Mesodermal cell (in vitro differentiated cells): ENCODE results near the gene SLC22A23.

Experiments used
- H3K27ac ChIP-seq: 2 replicates; pipeline ENCODE4 v1.7.0; 2013; ENCODE audit warnings: mild to moderate bottlenecking, low read depth, low read length, moderate library complexity; ENCODE audit not compliant: severe bottlenecking
- H3K36me3 ChIP-seq: 2 replicates; pipeline ENCODE4 v1.7.1; 2013; ENCODE audit warnings: mild to moderate bottlenecking, low read length, moderate library complexity; ENCODE audit not compliant: control insufficient read depth, insufficient read depth
- H3K4me1 ChIP-seq: one replicate; pipeline ENCODE4 v1.7.1; 2013; ENCODE audit warnings: mild to moderate bottlenecking, low read length; ENCODE audit not compliant: insufficient read depth, control insufficient read depth, poor library complexity, severe bottlenecking
- H3K4me3 ChIP-seq: 2 replicates; pipeline ENCODE4 v1.7.0; 2013; ENCODE audit warnings: low read length, control low read depth, mild to moderate bottlenecking; ENCODE audit not compliant: insufficient read depth, poor library complexity, severe bottlenecking; ENCODE audit errors: extremely low read depth
- H3K9me3 ChIP-seq: 2 replicates; pipeline ENCODE4 v1.7.1; 2013; ENCODE audit warnings: mild to moderate bottlenecking, low read length, moderate library complexity; ENCODE audit not compliant: control insufficient read depth
- WGBS, 2 experiments: methylation state at CpG; one replicate each; pipeline ENCODE4 v1.1.5; 2013; ENCODE audit warnings: missing lambda C conversion rate in 2 of 2; ENCODE audit not compliant: insufficient coverage in 2 of 2; 5-methylcytosine and 5-hydroxymethylcytosine counted together

The SLC22A23 gene

DNA sequence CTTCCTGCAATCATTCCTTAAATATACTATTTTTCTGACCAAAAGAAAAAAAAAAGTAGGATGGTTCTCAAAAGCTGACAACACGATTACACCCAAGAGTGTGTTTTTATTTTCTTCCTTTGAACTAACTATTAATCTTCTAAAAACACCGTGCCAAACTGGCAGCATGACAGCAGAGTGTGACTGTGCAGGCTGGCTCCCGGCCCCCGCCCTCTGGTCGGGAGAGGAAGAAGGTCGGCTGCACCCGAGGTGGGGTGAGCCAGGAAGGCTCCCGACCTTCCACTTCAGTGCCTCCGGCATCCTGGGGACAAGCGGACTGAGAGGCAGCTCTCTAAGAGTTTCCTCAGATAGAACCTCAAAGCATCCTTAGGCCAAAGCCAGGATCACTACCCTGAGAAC lies 29.2 kb downstream of the SLC22A23 start:
- H3K4me1 ChIP-seq: peaks cover 18% of the 10 kb centered on the region
- H3K27ac ChIP-seq: no peak overlapping the region
- H3K9me3 ChIP-seq: no peaks in the 10 kb centered on the region
- H3K36me3 ChIP-seq: no peaks in the 10 kb centered on the region
- WGBS, 2 experiments: 58 to 76% methylated on average over 4 to 9 of the region's 10 CpGs
- H3K4me3 ChIP-seq: no peak overlapping the region

DNA sequence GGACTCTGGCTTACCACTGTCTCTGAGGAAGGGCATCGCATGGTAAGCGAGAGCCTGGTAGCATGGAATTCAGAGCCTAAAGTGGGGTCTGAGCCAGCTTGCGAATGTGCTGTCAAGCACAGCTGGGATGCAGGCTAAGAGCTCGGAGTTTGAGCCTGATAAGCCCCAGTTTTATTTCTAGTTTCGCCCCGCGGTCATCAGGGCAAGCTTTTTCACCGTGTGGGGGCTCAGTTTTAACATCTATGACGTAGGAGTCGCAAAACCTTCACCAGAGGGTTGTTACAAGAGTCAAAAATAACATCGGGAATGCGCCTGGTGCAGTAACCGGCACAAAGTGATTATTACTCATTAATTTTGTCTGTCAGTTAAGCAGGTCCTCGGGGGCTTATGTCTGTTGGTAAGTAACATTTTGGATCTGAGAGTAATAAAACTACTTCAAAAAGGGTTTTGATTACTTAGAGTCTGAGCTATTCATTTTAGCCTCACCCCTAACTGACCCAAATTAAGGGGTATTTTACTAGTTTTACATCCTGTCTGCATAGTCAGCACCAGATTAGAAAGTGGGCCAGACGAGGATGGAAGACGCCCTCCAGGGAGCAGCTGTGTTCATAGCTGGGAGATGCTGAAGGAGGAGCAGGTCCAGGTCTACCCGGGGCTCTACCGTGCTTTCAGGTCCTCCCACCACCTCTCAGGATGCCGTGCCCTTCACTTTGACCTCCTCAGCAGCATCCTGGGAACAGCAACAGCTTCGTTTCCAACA lies 29.7 kb downstream of the SLC22A23 start:
- 85 to 89% methylated on average over 18 to 19 of the region's 20 CpGs for WGBS, 2 experiments
- no peak overlapping the region for H3K27ac ChIP-seq
- H3K4me1 ChIP-seq: peaks cover 16% of the 10 kb centered on the region
- H3K9me3 ChIP-seq: no peaks in the 10 kb centered on the region
- H3K36me3 ChIP-seq: no peaks in the 10 kb centered on the region
- no peak overlapping the region for H3K4me3 ChIP-seq

DNA sequence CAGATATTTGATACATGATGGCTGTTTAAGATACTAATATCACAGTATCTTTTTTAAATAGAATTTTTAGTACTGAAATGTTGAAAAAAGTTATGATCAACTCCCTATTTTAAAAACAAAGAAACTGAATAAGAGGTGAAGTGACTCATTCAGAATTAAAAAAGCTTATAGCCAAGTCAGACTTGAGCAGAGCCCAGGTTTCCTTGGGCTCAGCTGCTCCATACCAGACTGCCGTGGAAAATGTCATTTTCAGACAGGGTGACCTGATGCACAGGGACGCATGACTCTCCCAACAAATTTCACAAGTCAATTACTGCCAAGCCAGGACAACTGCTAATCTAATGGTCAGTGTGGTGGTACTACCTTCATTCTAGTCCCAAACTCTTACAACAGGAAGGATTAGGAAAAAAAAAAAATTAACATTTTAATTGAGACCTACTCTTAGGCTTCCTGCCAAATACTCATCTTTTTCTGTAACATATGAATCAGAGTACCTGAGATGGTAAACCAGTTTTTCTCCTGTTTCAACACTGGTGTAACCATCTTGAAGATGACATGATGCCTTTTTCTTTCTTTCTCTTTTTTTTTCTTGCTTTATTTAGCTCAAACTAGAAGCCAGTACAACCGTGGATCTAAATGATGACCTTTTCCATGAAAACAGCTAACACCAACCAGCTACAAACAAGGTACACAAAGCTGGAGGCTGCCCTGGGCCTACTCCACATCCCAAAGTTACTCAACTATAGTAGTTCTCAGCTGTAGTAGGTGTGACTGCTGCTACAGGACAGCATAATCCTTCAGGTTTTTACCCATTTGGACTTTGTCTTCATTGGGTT lies 30.5 kb downstream of the SLC22A23 start:
- no peaks in the 10 kb centered on the region for H3K36me3 ChIP-seq
- 76 to 86% methylated on average over 1 to 3 of the region's 3 CpGs for WGBS, 2 experiments
- H3K4me1 ChIP-seq: peaks cover 18% of the 10 kb centered on the region
- no peak overlapping the region for H3K4me3 ChIP-seq
- H3K9me3 ChIP-seq: no peaks in the 10 kb centered on the region
- no peak overlapping the region for H3K27ac ChIP-seq

DNA sequence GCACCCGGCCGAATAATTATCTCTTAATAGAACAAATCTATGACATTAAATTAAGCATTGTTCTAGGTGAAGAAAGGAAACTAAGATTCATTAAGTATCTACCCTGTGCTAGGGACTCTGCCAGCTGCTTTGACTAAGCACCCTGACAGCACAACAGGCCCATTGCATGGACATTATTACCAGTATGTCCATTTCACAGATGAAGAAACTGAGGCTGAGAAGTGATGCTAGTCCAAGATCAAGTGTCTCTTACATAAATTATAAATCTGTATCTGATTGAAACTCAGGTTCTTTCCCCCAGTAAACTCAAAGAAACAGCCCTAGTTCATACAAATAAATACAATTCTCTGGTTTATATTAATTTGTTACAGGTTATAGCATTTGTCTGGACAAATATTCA lies 31.3 kb downstream of the SLC22A23 start:
- H3K4me1 ChIP-seq: peaks cover 21% of the 10 kb centered on the region
- H3K27ac ChIP-seq: no peak overlapping the region
- no peak overlapping the region for H3K4me3 ChIP-seq
- H3K9me3 ChIP-seq: no peaks in the 10 kb centered on the region
- WGBS, 2 experiments: no CpG with 5 or more reads among the region's 2 CpGs
- no peaks in the 10 kb centered on the region for H3K36me3 ChIP-seq

DNA sequence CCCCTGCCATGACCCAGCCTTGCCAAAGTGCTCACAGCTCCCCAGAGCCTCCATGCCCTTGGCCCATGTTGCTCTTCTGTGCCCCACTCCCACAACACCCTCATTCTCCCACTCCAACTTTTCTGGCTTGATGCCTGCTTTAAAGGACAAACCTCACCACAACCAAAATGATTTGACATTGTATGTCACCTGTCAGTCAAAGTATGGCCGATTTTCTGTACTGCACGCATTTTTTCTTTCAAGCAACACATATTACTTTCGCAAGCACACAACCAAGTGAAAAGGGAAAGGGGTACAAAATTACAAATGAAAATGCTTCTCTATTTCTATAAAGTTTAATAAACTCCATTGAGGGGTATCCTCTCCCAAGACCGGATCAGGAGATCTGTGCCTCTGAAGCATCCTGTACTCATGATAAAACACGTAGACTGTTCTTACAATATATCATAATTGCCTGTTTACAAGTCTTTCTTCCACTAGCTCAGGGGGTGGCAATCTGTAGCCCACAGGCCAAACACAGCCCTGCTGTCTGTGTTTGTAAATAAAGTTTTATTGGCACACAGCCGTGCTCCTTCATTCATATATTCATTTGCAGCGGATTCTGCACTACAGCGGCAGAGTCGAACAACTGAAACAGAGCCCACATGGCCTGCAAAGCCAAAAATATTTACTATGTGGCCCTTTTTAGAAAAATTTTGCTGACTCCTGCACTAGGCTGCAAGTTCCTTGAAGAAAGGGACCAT lies 32.5 kb downstream of the SLC22A23 start:
- H3K27ac ChIP-seq: no peak overlapping the region
- 94 to 100% methylated on average over 1 to 8 of the region's 9 CpGs for WGBS, 2 experiments

DNA sequence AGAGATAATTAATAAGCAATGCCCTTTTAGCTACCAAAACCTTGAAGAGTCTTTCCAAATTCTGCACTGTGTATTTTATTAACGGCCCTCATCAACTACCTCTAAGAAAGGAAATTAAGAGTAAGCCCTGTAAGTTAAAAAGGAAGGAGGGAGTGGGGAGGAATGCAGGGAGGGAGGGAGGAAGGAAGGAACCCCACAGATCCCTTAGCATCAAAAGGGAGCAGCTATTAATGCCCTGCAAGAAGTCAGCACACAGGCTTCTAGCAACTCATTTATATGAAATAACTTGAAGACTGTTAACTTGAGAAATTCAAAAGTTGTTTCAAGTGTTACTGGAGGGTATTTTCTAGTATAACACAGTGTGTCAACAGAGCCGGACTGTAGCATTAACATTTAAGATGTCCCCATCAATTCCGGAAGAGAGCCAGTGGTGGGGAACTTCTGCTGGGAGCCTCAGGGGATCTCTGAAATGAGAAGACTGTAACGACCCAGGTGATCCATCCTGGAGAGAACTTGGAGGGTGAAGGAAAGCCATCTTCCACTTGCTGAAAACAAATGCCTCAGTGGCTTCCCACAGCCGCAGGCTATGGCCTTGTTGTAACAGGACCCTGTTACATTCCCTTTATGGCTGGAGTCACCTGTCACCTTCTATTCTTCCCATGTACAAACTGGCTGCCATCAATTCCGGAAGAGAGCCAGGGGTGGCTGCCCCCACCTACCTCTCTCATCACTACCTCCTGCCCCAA lies 33.2 kb downstream of the SLC22A23 start:
- no peak overlapping the region for H3K4me3 ChIP-seq
- no peaks in the 10 kb centered on the region for H3K9me3 ChIP-seq
- WGBS, 2 experiments: 15 to 48% methylated on average over 4 of the region's 6 CpGs
- peaks cover 36% of the 10 kb centered on the region for H3K4me1 ChIP-seq
- H3K36me3 ChIP-seq: no peaks in the 10 kb centered on the region
- H3K27ac ChIP-seq: peak overlapping the region; percentile 16

More for the DNA sequence above, 32.5 kb downstream of the SLC22A23 start:
- H3K4me1 ChIP-seq: peaks cover 30% of the 10 kb centered on the region
- no peak overlapping the region for H3K4me3 ChIP-seq
- no peaks in the 10 kb centered on the region for H3K9me3 ChIP-seq
- H3K36me3 ChIP-seq: no peaks in the 10 kb centered on the region

DNA sequence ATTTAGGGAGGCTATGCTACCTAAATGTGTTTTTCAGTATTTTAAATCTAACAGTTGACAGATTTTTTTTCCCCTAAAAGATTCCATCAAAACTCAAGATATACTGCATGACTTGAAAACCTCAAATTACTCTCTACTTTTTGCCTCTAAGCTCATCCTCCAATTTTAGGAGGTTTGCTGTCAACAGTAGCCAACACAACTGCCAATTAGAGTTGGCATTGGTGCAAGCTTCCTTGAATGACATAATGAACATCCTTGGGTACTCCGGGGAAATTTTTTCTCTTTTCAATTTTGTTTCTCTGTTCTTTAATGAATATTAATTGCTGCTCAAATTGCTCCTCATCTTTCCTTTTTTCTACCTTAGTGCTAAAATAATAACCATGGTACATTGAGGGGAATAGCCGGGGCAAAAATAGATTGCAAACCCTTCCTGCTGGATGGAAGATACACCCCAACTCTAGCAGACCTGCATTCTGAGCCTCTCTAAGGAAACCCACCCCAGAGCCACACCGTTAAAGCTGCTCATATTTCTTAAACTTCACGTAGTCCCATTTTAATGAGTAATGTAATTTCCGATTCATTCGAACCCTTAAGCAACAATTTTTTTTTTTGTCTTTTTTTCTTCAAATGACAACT lies 34.3 kb downstream of the SLC22A23 start:
- Histone ChIP-seq H3K4me1 (peaks cover 41% of the 10 kb centered on the region), H3K27ac (no peak overlapping the region), H3K4me3 (no peak overlapping the region), H3K36me3 (no peaks in the 10 kb centered on the region), H3K9me3 (no peaks in the 10 kb centered on the region)
- 51% methylated on average over 4 of the region's 6 CpGs; no CpG with 5 or more reads in 1 of the 2 experiments for WGBS, 2 experiments

DNA sequence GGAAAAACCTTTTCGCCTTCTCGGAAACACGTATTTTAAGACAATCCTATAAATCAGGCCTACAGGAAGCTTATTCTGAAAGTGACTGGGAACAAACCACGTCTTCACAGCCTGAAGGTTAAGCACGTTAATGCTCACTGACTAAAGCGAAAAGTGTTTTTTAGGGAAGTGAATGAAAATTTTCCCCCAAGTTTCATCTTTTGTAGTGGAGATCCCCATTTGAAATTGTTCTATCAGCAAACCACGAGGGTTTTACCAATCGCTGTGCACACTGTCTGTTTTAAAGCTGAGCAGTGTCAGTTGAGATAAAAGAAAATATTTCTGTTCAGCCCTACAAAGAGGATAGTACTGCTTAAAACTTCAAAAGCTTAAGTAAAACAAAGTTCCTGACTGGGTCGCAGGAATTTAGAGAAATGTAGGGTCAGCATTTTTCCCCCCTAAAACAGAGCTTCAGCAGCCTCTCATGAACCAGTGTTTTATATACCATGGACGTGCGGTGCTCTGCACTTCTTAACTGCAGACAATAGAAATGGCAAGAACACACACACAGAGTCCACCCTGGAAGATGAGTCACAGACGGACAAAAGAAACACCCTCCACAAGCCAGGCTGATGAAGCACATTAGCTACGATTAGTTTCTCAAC lies 34.9 kb downstream of the SLC22A23 start:
- WGBS, 2 experiments: 37 to 52% methylated on average over 9 of the region's 13 CpGs
- no peak overlapping the region for H3K4me3 ChIP-seq
- H3K36me3 ChIP-seq: no peaks in the 10 kb centered on the region
- H3K27ac ChIP-seq: peak overlapping the region; percentile 24
- H3K4me1 ChIP-seq: peaks cover 41% of the 10 kb centered on the region
- H3K9me3 ChIP-seq: no peaks in the 10 kb centered on the region

DNA sequence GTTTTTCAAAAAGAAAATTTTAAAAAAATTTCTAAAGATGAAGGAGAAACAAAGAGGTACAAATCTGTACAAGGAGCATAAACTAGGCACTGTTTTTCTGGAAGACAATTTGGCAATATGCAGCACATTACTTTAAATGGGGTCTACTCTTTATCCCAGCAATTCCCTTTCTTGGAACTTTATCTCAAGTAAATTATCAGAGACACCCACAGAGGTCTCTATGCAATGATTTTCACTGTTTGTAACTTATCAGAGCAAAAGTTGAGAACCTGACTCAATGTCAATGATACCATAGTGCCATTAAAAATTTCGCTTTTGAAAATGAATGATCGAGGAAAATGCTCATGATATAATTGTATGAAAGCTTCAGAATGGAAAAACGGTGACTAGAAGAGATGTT lies 35.7 kb downstream of the SLC22A23 start:
- Histone ChIP-seq H3K27ac (no peak overlapping the region), H3K9me3 (no peaks in the 10 kb centered on the region), H3K4me1 (peaks cover 41% of the 10 kb centered on the region), H3K4me3 (no peak overlapping the region), H3K36me3 (no peaks in the 10 kb centered on the region)
- whole genome bisulfite sequencing, 2 experiments: no CpG with 5 or more reads among the region's 3 CpGs
